ENCODE measurements around the gene PPARD. TPM values are rescaled to one million over a fixed set of nuclear protein-coding genes. Genes with fewer than 3 reads are reported as not detected.

The PPARD gene

Small RNAs within 50 kb of the gene (small RNA-seq; reads per million reads assigned to genes)
- not detected for gene MIR7111 (ENCODE audit: low read depth)
